ENCODE results near the gene EVC2.

DNA sequence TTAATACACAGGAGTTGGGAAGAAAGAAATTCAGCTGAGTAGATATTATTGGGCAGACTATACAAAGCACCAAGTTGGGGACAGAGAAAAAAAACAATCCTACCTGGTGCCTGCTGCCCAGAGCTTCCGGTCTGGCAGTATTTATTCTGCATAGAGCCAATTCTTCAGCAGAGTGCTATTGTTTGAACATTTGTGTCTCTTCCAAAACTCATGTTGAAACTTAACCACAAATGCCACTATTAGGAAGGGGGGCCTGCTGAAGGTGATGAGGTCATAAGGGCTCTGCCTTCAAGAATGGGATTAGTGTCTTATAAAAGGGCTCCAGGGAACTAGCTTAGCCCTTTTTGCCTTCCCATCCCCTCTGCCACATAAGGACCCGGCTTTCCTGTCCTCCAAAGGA is 136.2 kb downstream of the EVC2 start:
- TF ChIP-seq CTCF (optimal IDR thresholded peaks at IDR 0.05 in 1 of 3, IDR thresholded peaks at IDR 0.05 in 1 of 3, conservative IDR thresholded peaks at IDR 0.05 in 1 of 3; ENCODE audit: extremely low read depth in 1 of 3, insufficient read depth in 2 of 3, low read length in 3 of 3) (no peak), EZH2 (IDR thresholded peaks at IDR 0.05; ENCODE audit: low read length) (no peak)
